ENCODE measurements around the gene TEX13C. TPM values are rescaled to one million over a fixed set of nuclear protein-coding genes. Genes with fewer than 3 reads are reported as not detected.

The TEX13C gene
- total and polyA plus RNA-seq, 2 of the 8 experiments (the other 6 are each of a cell fraction or from before 2014, with no cell fraction given): 0.03 to 0.09 TPM

DNA sequence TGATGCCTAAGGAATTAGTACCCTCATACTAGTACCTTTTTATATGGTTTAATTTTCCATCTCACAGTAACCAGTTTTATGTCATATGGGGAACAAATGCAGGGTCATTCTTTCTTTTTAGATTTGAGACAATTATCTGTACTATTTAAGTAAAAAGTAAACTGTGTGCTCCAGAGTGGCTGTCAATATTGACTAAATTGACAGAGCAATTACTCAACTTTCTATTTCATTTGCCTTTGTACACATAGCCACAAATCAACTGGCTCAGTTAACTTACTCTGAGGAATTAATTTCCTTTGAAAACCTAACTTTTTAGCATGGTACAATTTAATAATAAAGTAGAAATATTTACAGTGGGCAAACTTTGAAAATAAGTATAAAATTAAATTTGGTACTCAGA lies 28.5 kb upstream of the TEX13C start (continued):
- no peak for TF ChIP-seq CHD1 (IDR thresholded peaks at IDR 0.05; ENCODE audit: low read depth, low read length)

All from H1 (cell line).